ENCODE measurements around the gene MYO5C.
A peak's percentile ranks its signal among the peaks of the same experiment; 100 is the strongest.

Gene MYO5C

GRCh38 chr15:52208306-52208946 lies 87.2 kb downstream of the MYO5C start:
- peak; percentile 53 to 71 for DNase-seq (ENCODE audit: low read depth in 2 of 2)

- no peak for DNase-seq (ENCODE audit: low read depth in 2 of 2)
These were observed 88.4 kb downstream of the MYO5C start for GRCh38 chr15:52207191-52207590.

- DNase-seq (ENCODE audit: low read depth in 2 of 2): no peak
These were observed 89.2 kb downstream of the MYO5C start for GRCh38 chr15:52206446-52206845.

GRCh38 chr15:52204657-52205056 lies 90.9 kb downstream of the MYO5C start:
- no peak for DNase-seq (ENCODE audit: low read depth in 2 of 2)

GRCh38 chr15:52200831-52201365 lies 94.7 kb downstream of the MYO5C start:
- DNase-seq (ENCODE audit: low read depth in 2 of 2): no peak

GRCh38 chr15:52199271-52199670 lies 96.3 kb downstream of the MYO5C start:
- DNase-seq (ENCODE audit: low read depth in 2 of 2): no peak

- DNase-seq (ENCODE audit: low read depth in 2 of 2): no peak
These were observed 98.7 kb downstream of the MYO5C start for GRCh38 chr15:52196891-52197290.

GRCh38 chr15:52193791-52194190 lies 101.8 kb downstream of the MYO5C start:
- no peak for DNase-seq (ENCODE audit: low read depth in 2 of 2)

- DNase-seq (ENCODE audit: low read depth in 2 of 2): no peak
These were observed 102.3 kb downstream of the MYO5C start for GRCh38 chr15:52193321-52193720.

- DNase-seq (ENCODE audit: low read depth in 2 of 2): no peak
These were observed 104.4 kb downstream of the MYO5C start, which contains the start of gene GNB5 for GRCh38 chr15:52191207-52191606. TSS of gene GNB5 (minus strand) at chr15:52191392. CDS start at chr15:52184676, 6,716 bp downstream.

GRCh38 chr15:52186651-52187486 lies 108.7 kb downstream of the MYO5C start:
- no peak for DNase-seq (ENCODE audit: low read depth in 2 of 2)

GRCh38 chr15:52185151-52185561 lies 110.4 kb downstream of the MYO5C start:
- no peak for DNase-seq (ENCODE audit: low read depth in 2 of 2)

- DNase-seq (ENCODE audit: low read depth in 2 of 2): no peak
These were observed 110.9 kb downstream of the MYO5C start for GRCh38 chr15:52184721-52185120.

- DNase-seq (ENCODE audit: low read depth in 2 of 2): no peak
These were observed 111.9 kb downstream of the MYO5C start for GRCh38 chr15:52183562-52184173.

GRCh38 chr15:52181938-52182780 lies 113.4 kb downstream of the MYO5C start:
- no peak for DNase-seq (ENCODE audit: low read depth in 2 of 2)

- DNase-seq (ENCODE audit: low read depth in 2 of 2): no peak
These were observed 114.7 kb downstream of the MYO5C start for GRCh38 chr15:52180851-52181450.

GRCh38 chr15:52180196-52180835 lies 115.3 kb downstream of the MYO5C start:
- no peak for DNase-seq (ENCODE audit: low read depth in 2 of 2)

GRCh38 chr15:52179278-52180195 lies 116.1 kb downstream of the MYO5C start:
- peak; percentile 72 to 77 for DNase-seq (ENCODE audit: low read depth in 2 of 2)

- no peak for DNase-seq (ENCODE audit: low read depth in 2 of 2)
These were observed 116.8 kb downstream of the MYO5C start for GRCh38 chr15:52178765-52179164.

All from activated CD4-positive, alpha-beta T cell treated with anti-CD3 and anti-CD28 coated beads for 24 hours (primary cell).